HCT116 (cell line): ENCODE measurements around the gene CCSAP. TPM values are rescaled to one million over a fixed set of nuclear protein-coding genes. Genes with fewer than 3 reads are reported as not detected.

Experiments
- ATAC-seq: fragments of 200-7000 bp; cut with Tn5 transposase; 2 replicates; pipeline ENCODE4 v1.9.1; 2020; ENCODE audit warnings: mild to moderate bottlenecking, moderate library complexity
- BruUV-seq: library from RNA; stranded (reverse); fragments of 400-500 nt; replicated peaks from 2 replicates; lab custom pipeline; 2021; lab: Mats Ljungman, UMichigan
- CTCF ChIA-PET: fragments of 300-600 bp; sonication (Branson Sonifier 250); formaldehyde crosslinking; loops from one replicate; lab custom pipeline; 2021; ENCODE audit warnings: antibody characterized with exemption; lab: Charles Lee
- POLR2A ChIA-PET: fragments of 300-600, 350-600 bp; sonication (Branson Sonifier 250); formaldehyde crosslinking; loops from one replicate; lab custom pipeline; 2021; ENCODE audit warnings: antibody characterized with exemption; lab: Charles Lee
- RAD21 ChIA-PET, 2 experiments: fragments of 300-600 bp; sonication (Branson Sonifier 250); formaldehyde crosslinking; loops; one replicate each; lab custom pipeline; 2023; ENCODE audit warnings: low total read pairs in 2 of 2; ENCODE audit not compliant: uncharacterized antibody in 2 of 2, unreplicated experiment in 2 of 2, low non-redundant PET in 1 of 2; lab: Charles Lee
- DNase-seq: peaks from one replicate; pipeline ENCODE4 v3.0.0-alpha.2; 2010; ENCODE audit warnings: low read depth, low spot score
- H2AFZ ChIP-seq: fragments of 200-600 bp; shearing (Covaris generic), sonication (generic); 2 replicates; pipeline ENCODE4 v1.6.1; 2017; ENCODE audit warnings: low read depth, mixed run types, mixed read lengths, antibody characterized with exemption, low read length; ENCODE audit not compliant: poor library complexity, severe bottlenecking
- H3K27ac ChIP-seq: 2 replicates; pipeline ENCODE4 v1.5.1; 2012; ENCODE audit warnings: low read depth, low read length
- H3K27me3 ChIP-seq: fragments of 200-600 bp; sonication (generic); 2 replicates; pipeline ENCODE4 v1.6.1; 2016; ENCODE audit warnings: mixed run types, low read length, mixed read lengths; ENCODE audit not compliant: insufficient read depth
- H3K36me3 ChIP-seq, 2 experiments: fragments of 200-500 bp in 1 of 2; fragments of 200-600 bp in 1 of 2; sonication (Bioruptor generic) in 1 of 2; sonication (generic) in 1 of 2; 2 replicates each; pipeline versions ENCODE4 v1.5.1 to v1.6.1; 2014 to 2016; ENCODE audit warnings: low read length in 2 of 2, inconsistent platforms in 1 of 2, mixed read lengths in 1 of 2, mixed run types in 1 of 2; ENCODE audit not compliant: insufficient read depth in 2 of 2, control insufficient read depth in 1 of 2
- H3K4me1 ChIP-seq, 2 experiments: fragments of 200-600 bp in 1 of 2; sonication (generic) in 1 of 2; 2 replicates each; pipeline versions ENCODE4 v1.5.1 to v1.6.1; 2012 to 2017; ENCODE audit warnings: low read length in 2 of 2, inconsistent platforms in 1 of 2, mild to moderate bottlenecking in 1 of 2, mixed read lengths in 1 of 2, mixed run types in 1 of 2, moderate library complexity in 1 of 2; ENCODE audit not compliant: insufficient read depth in 2 of 2, control insufficient read depth in 1 of 2
- H3K4me2 ChIP-seq: fragments of 200-600 bp; sonication (generic); 2 replicates; pipeline ENCODE4 v1.6.1; 2017; ENCODE audit warnings: mixed run types, low read length, mixed read lengths
- H3K4me3 ChIP-seq, 2 experiments: fragments of 200-600 bp in 1 of 2; sonication (generic) in 1 of 2; replicated peaks in 1 of 2; 2 replicates each; pipeline ENCODE4 v1.5.1; 2011 to 2016; ENCODE audit warnings: low read length in 2 of 2, control low read depth in 1 of 2, low read depth in 1 of 2, mild to moderate bottlenecking in 1 of 2, mixed read lengths in 1 of 2, mixed run types in 1 of 2
- H3K79me2 ChIP-seq: fragments of 200-600 bp; sonication (generic); 2 replicates; pipeline ENCODE4 v1.6.1; 2017; ENCODE audit warnings: mild to moderate bottlenecking, mixed run types, low read length, moderate library complexity, mixed read lengths; ENCODE audit not compliant: insufficient read depth
- H3K9ac ChIP-seq: fragments of 200-600 bp; sonication (generic); 2 replicates; pipeline ENCODE4 v1.6.1; 2016; ENCODE audit warnings: low read length, mixed read lengths
- H3K9me2 ChIP-seq: fragments of 200-600 bp; sonication (generic), shearing (Covaris generic); 2 replicates; pipeline ENCODE4 v1.6.1; 2017; ENCODE audit warnings: mixed run types, mild to moderate bottlenecking, moderate library complexity; ENCODE audit not compliant: insufficient read depth
- H3K9me3 ChIP-seq, 2 experiments: fragments of 200-500 bp in 1 of 2; fragments of 200-600 bp in 1 of 2; sonication (Bioruptor generic) in 1 of 2; sonication (generic) in 1 of 2; 2 replicates each; pipeline ENCODE4 v1.6.1; 2014 to 2017; ENCODE audit warnings: low read length in 2 of 2, mixed read lengths in 2 of 2, inconsistent platforms in 1 of 2, low read depth in 1 of 2, mild to moderate bottlenecking in 1 of 2, mixed run types in 1 of 2, moderate library complexity in 1 of 2; ENCODE audit not compliant: control insufficient read depth in 1 of 2, insufficient read depth in 1 of 2
- H4K20me1 ChIP-seq: fragments of 200-600 bp; sonication (generic), shearing (Covaris generic); 2 replicates; pipeline ENCODE4 v1.6.1; 2017; ENCODE audit warnings: mixed run types, mild to moderate bottlenecking, moderate library complexity; ENCODE audit not compliant: insufficient read depth
- CBX3 ChIP-seq: IDR thresholded peaks from 2 replicates; pipeline ENCODE4 v1.6.1; 2012; ENCODE audit warnings: low read depth
- CEBPB ChIP-seq: IDR thresholded peaks from 2 replicates; pipeline ENCODE4 v1.6.1; 2012; ENCODE audit warnings: low read depth
- CTCF ChIP-seq, 3 experiments: fragments of 200-600 bp in 1 of 3; sonication (generic) in 1 of 3; IDR thresholded peaks in 2 of 3; conservative IDR thresholded peaks in 1 of 3; 2 replicates each; pipeline ENCODE4 v1.5.1; 2012 to 2017; ENCODE audit warnings: low read depth in 2 of 3, low read length in 2 of 3, antibody characterized with exemption in 1 of 3, borderline replicate concordance in 1 of 3, control low read depth in 1 of 3, mild to moderate bottlenecking in 1 of 3, mixed read lengths in 1 of 3, mixed run types in 1 of 3, moderate library complexity in 1 of 3; ENCODE audit not compliant: insufficient read depth in 1 of 3
- EGR1 ChIP-seq: IDR thresholded peaks from 2 replicates; pipeline ENCODE4 v1.6.1; 2012; ENCODE audit warnings: low read depth
- EZH2 ChIP-seq: fragments of 200-600 bp; sonication (generic); IDR thresholded peaks from 2 replicates; pipeline ENCODE4 v1.6.1; 2017; ENCODE audit warnings: antibody characterized with exemption, mixed run types
- EZH2phosphoT487 ChIP-seq: fragments of 200-600 bp; IDR thresholded peaks from 2 replicates; pipeline ENCODE4 v1.6.1; 2018; ENCODE audit warnings: antibody characterized with exemption, borderline replicate concordance
- FOSL1 ChIP-seq: IDR thresholded peaks from 2 replicates; pipeline ENCODE4 v1.6.1; 2012; ENCODE audit warnings: low read depth
- MAX ChIP-seq: IDR thresholded peaks from 2 replicates; pipeline ENCODE4 v1.6.1; 2012
- POLR2AphosphoS5 ChIP-seq: IDR thresholded peaks from 2 replicates; pipeline ENCODE4 v1.6.1; 2011; ENCODE audit warnings: mild to moderate bottlenecking, low read depth, low read length, moderate library complexity
- RAD21 ChIP-seq: IDR thresholded peaks from 2 replicates; pipeline ENCODE4 v1.6.1; 2012; ENCODE audit warnings: low read depth, mild to moderate bottlenecking
- REST ChIP-seq: IDR thresholded peaks from 2 replicates; pipeline ENCODE4 v1.6.1; 2012; ENCODE audit warnings: low read depth
- SIN3A ChIP-seq: IDR thresholded peaks from 2 replicates; pipeline ENCODE4 v1.6.1; 2012; ENCODE audit warnings: low read depth
- SP1 ChIP-seq: IDR thresholded peaks from 2 replicates; pipeline ENCODE4 v1.6.1; 2012; ENCODE audit warnings: low read depth
- SRF ChIP-seq: IDR thresholded peaks from 2 replicates; pipeline ENCODE4 v1.6.1; 2012; ENCODE audit warnings: low read depth
- TCF7L2 ChIP-seq: IDR thresholded peaks from 2 replicates; pipeline ENCODE4 v1.7.0; 2011; ENCODE audit warnings: borderline replicate concordance, inconsistent platforms; ENCODE audit not compliant: insufficient read depth, insufficient read length; ENCODE audit errors: extremely low read depth
- YY1 ChIP-seq: IDR thresholded peaks from 2 replicates; pipeline ENCODE4 v1.6.1; 2011; ENCODE audit warnings: low read length, low read depth, moderate library complexity, mild to moderate bottlenecking; ENCODE audit not compliant: insufficient replicate concordance; ENCODE audit errors: extremely low read depth
- ZBTB33 ChIP-seq: IDR thresholded peaks from 2 replicates; pipeline ENCODE4 v1.6.1; 2011; ENCODE audit warnings: mild to moderate bottlenecking, low read length, moderate library complexity; ENCODE audit not compliant: insufficient replicate concordance; ENCODE audit errors: extremely low read depth
- ZNF274 ChIP-seq: fragments of 200-500 bp; sonication (Bioruptor generic); IDR thresholded peaks from 2 replicates; pipeline ENCODE4 v1.6.1; 2014; ENCODE audit warnings: mild to moderate bottlenecking, low read depth, low read length, inconsistent platforms
- intact Hi-C: fragments of 100-400 bp; cut with micrococcal nuclease; formaldehyde crosslinking; loops from 2 replicates; pipeline ENCODE4 v1.10.0; 2022
- total RNA-seq: library from RNA; stranded (reverse); gene quantifications from one replicate; pipeline ENCODE4 v1.2.1, GENCODE V29; 2021; ENCODE audit not compliant: unreplicated experiment
- TF ChIP-seq, protein P1 (sequence below): IDR thresholded peaks from 2 replicates; pipeline ENCODE4 v1.6.1; 2012

CCSAP gene
- total RNA-seq, 1 experiment from 2014 or later = 10.9 TPM

GRCh38 chr1:229278120-229278741, 64.6 kb downstream of the CCSAP start:
- no peak for TF ChIP-seq TCF7L2
- no peak for TF ChIP-seq SRF
- TF ChIP-seq, protein P1, sequence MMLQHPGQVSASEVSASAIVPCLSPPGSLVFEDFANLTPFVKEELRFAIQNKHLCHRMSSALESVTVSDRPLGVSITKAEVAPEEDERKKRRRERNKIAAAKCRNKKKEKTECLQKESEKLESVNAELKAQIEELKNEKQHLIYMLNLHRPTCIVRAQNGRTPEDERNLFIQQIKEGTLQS = no peak
- no peak for TF ChIP-seq CEBPB
- no peak for TF ChIP-seq ZNF274
- no peak for TF ChIP-seq POLR2AphosphoS5
- no peak for TF ChIP-seq EGR1
- TF ChIP-seq RAD21 = no peak
- TF ChIP-seq ZBTB33 = no peak
- TF ChIP-seq MAX = no peak
- no peak for TF ChIP-seq EZH2
- TF ChIP-seq FOSL1 = no peak
- TF ChIP-seq CBX3 = no peak
- TF ChIP-seq SP1 = no peak
- no peak for TF ChIP-seq YY1
- TF ChIP-seq REST = no peak
- TF ChIP-seq SIN3A = no peak
- TF ChIP-seq CTCF (IDR thresholded peaks at IDR 0.05 in 2 of 3, conservative IDR thresholded peaks at IDR 0.05 in 1 of 3; ENCODE audit: borderline replicate concordance in 1 of 3, insufficient read depth in 1 of 3, low read depth in 2 of 3, low read length in 2 of 3) = no peak
- TF ChIP-seq EZH2phosphoT487 = no peak
- no peaks in the 10 kb centered on the region for H3K36me3 ChIP-seq
- ChIA-PET RAD21 (no interaction called here), CTCF (no interaction called here), POLR2A (no interaction called here)
- ATAC-seq (no peak), DNase-seq (no peak)
- no peak overlapping the region for H3K4me3 ChIP-seq
- no peaks in the 10 kb centered on the region; a peak in 1 of 4 replicates for H3K4me1 ChIP-seq
- H3K9me2 ChIP-seq = no peaks in the 10 kb centered on the region
- intact Hi-C loops = no loop called here
- H3K9ac ChIP-seq = no peak overlapping the region
- H3K9me3 ChIP-seq = no peaks in the 10 kb centered on the region
- no TSS peak for BruUV-seq
- no peak overlapping the region for H3K27ac ChIP-seq
- no peaks in the 10 kb centered on the region for H3K27me3 ChIP-seq
- no peak overlapping the region for H2AFZ ChIP-seq
- no peak overlapping the region for H3K4me2 ChIP-seq
- H4K20me1 ChIP-seq = peaks cover 14% of the 10 kb centered on the region; the same call in 1 of the 2 replicates
- H3K79me2 ChIP-seq = peaks cover 96% of the 10 kb centered on the region
